Measurements from ENCODE around the gene ITIH6. TPM values are rescaled to one million over a fixed set of nuclear protein-coding genes. Genes with fewer than 3 reads are reported as not detected.
"Not testable (repeated sequence)": the region's sequence is repeated elsewhere in the genome, so short reads cannot be mapped to it uniquely, and the experiment has no call there.

ITIH6 gene
- total RNA-seq, 1 donor from 2014 or later = not detected

GRCh38 chrX:54808109-54808604 is 10.1 kb upstream of the ITIH6 start:
- DNase-seq (ENCODE audit: low read depth, low spot score) = no peak

DNA sequence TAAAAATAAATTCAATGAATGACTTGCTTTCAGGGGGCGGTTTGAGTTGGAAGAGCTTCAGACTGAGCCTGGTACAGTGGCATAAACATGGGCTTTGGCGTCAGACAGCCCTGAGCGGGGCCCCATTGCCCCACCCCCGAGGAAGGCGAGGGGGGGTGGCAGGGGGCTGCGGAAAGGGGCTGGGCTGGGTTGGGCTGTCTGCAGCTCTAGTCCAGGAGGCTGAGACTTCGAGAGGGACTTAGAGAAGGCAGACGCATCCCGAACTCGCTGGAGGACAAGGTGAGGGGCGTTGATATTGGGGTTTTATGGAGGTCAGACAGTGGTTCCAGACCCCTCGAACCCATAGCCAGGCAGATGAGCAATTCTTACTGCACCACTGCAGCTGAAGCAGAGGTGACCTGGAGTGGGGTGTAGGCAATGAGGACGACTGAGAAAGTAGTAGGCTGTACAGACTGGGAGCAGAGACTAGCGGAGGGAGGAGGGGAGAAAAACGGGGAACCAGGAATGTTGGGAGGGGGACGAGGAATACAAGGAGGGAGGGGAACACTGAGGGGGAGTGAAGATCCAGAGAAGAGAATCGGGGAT is 9.6 kb upstream of the ITIH6 start, which contains the start of gene MAGED2:
TSS of gene MAGED2 (plus strand) at position 222 of the 585 bp plus-strand sequence. CDS start 1,587 bp downstream, outside the sequence.
- peak; percentile 11 for DNase-seq (ENCODE audit: low read depth, low spot score)

DNA sequence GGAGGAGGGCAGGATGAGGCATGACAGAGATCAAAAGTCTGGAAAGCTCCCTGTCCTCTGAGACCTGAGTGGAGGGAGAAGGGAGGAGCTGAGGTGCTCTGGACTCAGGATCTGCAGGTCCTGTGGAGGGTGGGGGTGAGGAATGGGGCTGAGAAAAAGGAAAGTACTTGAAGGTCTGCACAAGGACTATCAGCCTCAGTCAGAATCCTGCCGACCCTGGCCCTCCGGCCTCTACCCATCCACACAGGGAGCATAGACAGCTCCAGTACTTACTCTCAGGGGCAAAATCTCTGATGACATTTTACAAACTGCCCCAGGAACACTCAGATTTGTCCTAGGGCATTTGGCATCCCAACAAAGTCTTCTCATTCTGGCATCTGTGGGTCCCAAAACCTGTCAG is 991 bp upstream of the ITIH6 start:
- DNase-seq (ENCODE audit: low read depth, low spot score) = no peak

DNA sequence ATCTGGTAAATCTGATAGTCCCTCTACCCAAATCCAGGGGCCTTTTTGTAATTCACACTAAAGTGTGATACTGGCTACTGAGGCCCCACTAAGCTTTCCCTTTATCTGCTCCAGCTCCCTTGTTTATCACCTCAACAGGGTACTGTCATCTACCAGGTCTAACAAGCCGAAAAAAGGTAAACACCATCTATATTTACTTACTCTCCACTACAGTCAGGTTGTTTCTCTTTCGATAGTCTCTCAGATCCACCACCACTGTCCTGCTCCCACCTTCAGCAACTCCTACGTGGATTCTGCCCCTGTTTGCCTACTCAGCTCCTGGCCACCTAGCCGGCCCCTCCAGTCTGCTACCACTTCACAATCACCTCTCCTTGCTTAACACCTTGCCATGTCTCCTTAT is 3.3 kb downstream of the ITIH6 start:
- no peak for DNase-seq (ENCODE audit: low read depth, low spot score)

- no peak for DNase-seq (ENCODE audit: low read depth, low spot score)
These were observed 4.0 kb downstream of the ITIH6 start for GRCh38 chrX:54794028-54794427.

DNA sequence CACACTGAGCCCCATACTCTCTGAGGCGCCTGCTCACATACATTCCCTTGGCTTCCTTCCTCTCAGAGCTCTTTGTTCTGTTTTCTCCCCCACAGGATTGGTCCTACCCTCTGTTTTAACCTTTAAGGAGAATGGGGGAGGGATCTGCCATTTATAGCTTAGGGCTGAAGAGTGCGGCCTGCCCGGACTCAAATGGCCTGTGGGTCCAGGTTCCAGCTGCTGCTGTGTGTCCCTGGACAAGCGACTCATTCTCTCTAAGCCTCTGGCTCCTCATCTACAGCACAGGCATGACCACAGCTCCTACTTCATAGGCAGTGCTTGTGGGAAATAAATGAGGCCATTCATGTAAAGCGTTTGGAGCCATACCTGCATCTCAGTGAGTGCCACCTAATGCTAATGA is 8.7 kb downstream of the ITIH6 start:
- not testable (repeated sequence) for DNase-seq (ENCODE audit: low read depth, low spot score)

DNA sequence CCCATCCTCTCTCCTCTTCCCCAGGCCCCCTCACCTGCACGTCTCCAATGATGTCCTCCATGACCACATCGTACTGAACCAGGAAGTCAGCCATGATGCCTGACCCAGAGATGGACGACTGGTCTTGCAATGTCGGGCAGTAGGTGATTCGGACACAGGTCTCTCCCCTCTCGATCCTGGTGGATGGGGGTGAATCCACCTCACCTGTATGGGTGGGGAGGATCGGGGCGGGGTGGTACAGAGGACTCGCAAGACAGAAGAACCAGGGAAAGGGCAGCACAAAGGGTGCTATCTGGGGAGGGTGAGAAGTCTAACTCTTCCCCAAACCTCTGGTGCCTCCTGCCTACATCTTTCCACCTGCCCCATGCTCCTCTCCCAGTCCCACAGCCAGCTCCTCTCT is 9.6 kb downstream of the ITIH6 start:
- no peak for DNase-seq (ENCODE audit: low read depth, low spot score)

- DNase-seq (ENCODE audit: low read depth, low spot score) = no peak
These were observed 11.1 kb downstream of the ITIH6 start for GRCh38 chrX:54786967-54787366.

GRCh38 chrX:54785901-54786300 is 12.2 kb downstream of the ITIH6 start:
- no peak for DNase-seq (ENCODE audit: low read depth, low spot score)

DNA sequence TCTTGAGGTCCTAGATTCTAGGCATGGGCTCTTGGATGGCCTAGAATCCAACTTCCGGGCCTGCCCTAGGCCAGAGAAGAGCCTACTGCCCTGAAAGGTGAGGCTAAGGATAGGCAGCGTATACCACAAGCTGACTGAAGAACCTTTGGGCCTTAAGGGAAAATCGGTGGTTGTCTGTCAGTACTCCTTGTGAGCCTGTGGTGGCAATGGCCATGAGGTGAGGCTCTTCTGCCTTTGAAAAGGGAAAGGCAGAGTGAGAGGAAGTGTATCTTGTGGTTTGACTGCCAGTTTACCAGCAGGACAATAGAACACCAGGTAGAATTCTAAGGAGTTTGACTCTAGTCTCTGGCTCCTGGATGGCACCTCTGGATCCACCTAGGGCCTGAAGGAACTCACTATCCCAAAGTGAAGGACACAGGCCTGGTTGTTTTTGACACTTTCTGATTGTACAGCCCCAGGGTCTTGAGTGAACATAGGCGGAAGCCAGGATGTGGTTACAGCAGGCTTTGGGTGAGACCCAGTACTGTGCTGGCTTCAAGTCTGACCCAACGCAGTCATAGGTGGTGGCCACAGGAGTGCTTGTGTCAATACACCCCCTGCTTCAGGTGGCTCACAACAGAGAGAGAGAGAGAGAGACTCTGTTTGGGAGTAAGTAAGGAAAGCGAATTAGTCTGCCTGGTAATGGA is 20.9 kb downstream of the ITIH6 start:
- DNase-seq (ENCODE audit: low read depth, low spot score) = no peak

- DNase-seq (ENCODE audit: low read depth, low spot score) = no peak
These were observed 22.0 kb downstream of the ITIH6 start for GRCh38 chrX:54776061-54776460.

DNA sequence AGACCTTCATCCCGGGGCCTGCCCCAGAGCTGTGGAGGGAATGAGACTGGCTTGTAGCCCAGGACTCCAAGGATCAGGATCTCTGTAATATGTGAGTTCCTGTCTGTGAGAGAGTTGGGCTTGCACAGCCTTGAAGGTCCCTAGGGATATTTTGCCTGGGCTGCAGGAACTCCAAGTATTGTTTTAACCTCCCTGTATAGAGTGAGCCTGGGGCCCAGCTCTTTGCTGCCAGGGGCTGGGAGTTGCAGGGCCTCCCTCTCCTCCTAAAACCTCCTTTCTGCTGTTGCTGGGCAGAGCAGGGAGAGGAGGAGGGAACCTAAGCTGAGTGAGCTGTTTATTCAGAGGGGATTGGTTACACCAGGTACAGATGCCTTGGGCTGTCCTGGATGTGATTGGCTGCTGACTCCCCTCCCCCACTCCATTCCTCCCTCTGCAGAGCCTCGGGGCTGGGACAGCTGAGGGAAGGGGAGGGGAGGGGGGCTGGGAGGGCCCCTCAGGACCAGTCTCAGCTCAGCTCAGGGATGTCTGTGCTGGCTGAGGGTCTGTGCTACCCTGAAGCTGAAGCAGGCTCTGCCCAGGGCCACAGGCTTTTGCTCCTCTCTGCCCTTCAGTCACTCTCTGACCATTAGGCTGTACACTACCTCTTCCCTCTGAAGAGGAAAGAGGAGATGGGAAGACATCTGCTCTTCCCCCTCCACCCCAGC is 23.5 kb downstream of the ITIH6 start:
- not testable (repeated sequence) for DNase-seq (ENCODE audit: low read depth, low spot score)

GRCh38 chrX:54758114-54759055 is 39.7 kb downstream of the ITIH6 start:
- no peak for DNase-seq (ENCODE audit: low read depth, low spot score)

DNA sequence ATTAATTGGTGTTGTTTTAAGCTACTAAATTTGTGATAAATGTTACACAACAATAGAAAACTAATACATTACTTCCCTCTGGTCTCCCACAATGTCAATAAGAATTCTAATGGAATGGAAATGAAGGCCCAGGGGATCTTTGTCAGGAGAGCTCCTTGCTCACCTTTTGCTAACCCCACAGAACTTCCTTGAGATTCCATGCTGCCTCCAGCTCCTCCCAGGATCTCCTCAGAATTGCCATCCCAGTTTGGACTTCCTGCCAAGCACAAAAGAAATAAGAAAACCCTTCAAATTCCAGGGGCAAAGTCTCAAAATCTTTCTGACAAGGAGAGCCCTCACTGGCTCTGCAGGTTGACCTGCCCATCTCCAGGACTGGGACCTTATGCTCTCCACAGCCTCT is 43.2 kb downstream of the ITIH6 start:
- DNase-seq (ENCODE audit: low read depth, low spot score) = no peak

DNA sequence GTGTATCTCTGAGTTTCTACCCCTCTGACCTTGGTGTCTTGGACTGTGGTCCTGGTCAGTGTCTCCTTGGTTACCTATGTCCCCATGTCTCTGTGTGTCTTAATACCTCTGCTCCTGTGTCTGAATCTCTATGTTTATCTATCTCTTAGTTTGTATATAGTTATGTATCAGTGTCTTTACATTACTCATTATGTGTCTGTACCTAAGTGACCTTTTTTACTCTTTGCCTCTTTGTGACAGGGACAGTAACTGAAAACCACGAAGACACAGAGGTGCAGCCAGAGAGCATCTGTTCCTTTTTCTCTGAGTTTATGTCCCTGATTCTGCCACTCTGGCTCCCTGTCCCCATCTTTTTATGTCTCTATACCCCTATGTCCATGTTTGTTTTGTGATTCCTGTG is 49.4 kb downstream of the ITIH6 start:
- no peak for DNase-seq (ENCODE audit: low read depth, low spot score)

DNA sequence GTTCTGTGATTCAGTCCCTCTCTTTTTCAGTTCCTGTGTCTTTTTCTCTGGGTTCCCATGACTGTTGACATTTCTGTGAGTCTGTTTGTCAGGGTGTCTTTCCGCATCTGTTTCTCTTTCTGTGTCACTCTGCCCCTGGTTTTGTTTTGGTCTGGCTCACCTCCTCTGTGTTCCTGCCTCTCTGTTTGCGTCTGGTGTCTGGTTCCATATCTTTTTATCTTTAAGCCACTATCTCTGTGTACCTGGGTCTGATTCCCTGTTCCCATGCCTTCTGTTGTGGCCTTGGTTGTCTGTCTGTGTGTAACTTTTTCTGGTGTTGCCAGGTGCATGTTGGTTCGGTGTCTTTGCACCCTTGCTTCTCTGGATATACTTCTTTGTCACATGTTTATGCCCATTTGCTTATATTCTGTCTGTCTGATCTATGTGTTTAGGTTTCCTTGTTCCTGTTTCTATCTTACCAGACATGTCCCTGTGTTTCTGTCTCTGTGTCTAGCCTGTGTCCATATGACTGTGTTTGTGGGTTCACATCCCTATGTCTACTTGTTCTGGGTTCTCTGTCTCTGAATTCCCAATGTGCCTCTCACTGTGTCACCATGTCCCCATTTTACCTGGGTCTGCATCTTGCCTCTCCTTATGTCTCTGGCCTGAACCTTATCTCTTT is 50.2 kb downstream of the ITIH6 start:
- no peak for DNase-seq (ENCODE audit: low read depth, low spot score)

DNA sequence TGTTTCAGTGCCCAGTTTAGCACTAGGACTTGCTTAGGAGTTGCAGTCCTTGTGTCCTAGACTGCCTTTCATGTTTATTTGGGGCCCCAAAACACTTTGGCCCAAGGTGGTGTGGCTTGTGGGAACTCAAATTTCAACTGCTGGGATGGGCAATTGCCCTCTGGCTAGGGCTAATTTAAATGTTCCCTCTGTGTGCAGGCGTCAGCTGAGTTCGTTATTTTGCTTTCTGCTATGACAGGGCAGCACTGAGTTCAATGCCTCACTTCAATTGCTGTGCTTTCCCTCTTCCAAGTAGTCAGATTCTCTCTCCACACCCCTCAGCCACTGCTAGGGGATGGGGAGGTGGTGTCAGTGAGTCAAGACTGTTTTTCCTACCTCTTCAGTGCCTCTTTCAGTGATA is 51.1 kb downstream of the ITIH6 start:
- no peak for DNase-seq (ENCODE audit: low read depth, low spot score)

DNA sequence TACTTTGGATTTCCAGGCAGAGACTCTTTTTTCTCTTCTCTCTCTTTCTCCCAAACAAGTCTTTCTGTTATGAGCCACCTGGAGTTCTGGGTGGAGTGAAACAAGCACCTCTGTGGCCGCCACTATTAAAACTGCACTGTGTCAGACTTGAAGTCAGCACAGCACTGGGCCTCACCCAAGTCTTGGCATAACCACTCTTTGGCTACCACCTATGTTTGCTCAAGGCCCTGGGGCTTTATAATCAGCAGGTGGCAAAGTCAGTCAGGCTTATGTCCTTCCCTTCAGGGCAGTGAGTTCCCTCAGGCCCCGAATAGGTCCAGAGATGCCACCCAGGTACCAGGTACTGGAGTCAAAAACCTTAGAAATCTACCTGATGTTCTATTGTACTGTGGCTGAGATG is 52.4 kb downstream of the ITIH6 start:
- DNase-seq (ENCODE audit: low read depth, low spot score) = no peak

GRCh38 chrX:54738567-54738966 is 59.5 kb downstream of the ITIH6 start:
- not testable (repeated sequence) for DNase-seq (ENCODE audit: low read depth, low spot score)

DNA sequence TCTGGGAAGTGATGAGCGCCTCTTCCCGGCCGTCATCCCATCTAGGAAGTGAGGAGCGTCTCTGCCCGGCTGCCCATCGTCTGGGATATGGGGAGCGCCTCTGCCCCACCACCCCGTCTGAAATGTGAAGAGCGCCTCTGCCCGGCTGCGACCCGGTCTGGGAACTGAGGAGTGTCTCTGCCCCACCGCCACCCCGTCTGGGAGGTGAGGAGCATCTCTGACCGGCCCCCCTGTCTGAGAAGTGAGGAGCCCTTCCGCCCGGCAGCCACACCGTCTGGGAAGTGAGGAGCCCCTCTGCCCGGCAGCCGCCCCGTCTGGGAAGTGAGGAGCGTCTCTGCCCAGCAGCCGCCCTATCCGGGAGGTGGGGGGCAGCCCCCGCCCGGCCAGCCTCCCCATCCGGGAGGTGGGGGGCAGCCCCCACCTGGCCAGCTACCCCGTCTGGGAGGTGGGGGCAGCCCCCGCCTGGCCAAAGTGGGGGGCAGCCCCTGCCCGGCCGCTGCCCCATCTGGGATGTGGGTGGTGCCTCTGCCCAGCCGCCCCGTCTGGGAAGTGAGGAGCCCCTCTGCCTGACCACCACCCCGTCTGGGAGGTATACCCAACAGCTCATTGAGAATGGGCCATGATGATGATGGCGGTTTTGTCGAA is 61.6 kb downstream of the ITIH6 start:
- DNase-seq (ENCODE audit: low read depth, low spot score) = not testable (repeated sequence)
